HEK293 (cell line): ENCODE measurements around the gene MKRN2.
A peak's percentile ranks its signal among the peaks of the same experiment; 100 is the strongest.
"Not testable (repeated sequence)": the region's sequence is repeated elsewhere in the genome, so short reads cannot be mapped to it uniquely, and the experiment has no call there.

Source experiments
- CTCF ChIA-PET: fragments of 350-600 bp; formaldehyde crosslinking; extraction: SDS; loops from one replicate; lab custom pipeline; 2021; ENCODE audit warnings: antibody characterized with exemption; lab: Yijun Ruan, JAX
- POLR2A ChIA-PET: fragments of 300-600 bp; formaldehyde crosslinking; extraction: SDS; loops from one replicate; lab custom pipeline; 2020; ENCODE audit warnings: antibody characterized with exemption, inconsistent platforms; lab: Yijun Ruan, JAX
- H3K27ac ChIP-seq: fragments of 200-500 bp; sonication (Bioruptor generic); 2 replicates; pipeline ENCODE4 v1.5.1; 2014; ENCODE audit warnings: low read depth, low read length, control low read depth, inconsistent platforms; ENCODE audit errors: extremely low read depth
- H3K36me3 ChIP-seq, 2 experiments: fragments of 200-500 bp in 1 of 2; sonication (Bioruptor generic) in 1 of 2; 1 replicate in 1 of 2; 2 replicates in 1 of 2; pipeline ENCODE4 v1.5.1; 2014 to 2017; ENCODE audit warnings: inconsistent platforms in 2 of 2, low read length in 2 of 2; ENCODE audit not compliant: control insufficient read depth in 2 of 2, insufficient read depth in 1 of 2
- H3K4me1 ChIP-seq: fragments of 200-500 bp; sonication (Bioruptor generic); 2 replicates; pipeline ENCODE4 v1.5.1; 2014; ENCODE audit warnings: mild to moderate bottlenecking, low read length, inconsistent platforms; ENCODE audit not compliant: control insufficient read depth, insufficient read depth
- H3K4me3 ChIP-seq: 2 replicates; pipeline ENCODE4 v1.5.1; 2011; ENCODE audit warnings: low read depth, mild to moderate bottlenecking, control low read depth, low read length, moderate library complexity
- H3K9me3 ChIP-seq: fragments of 200-500 bp; sonication (Bioruptor generic); 2 replicates; pipeline ENCODE4 v1.5.1; 2014; ENCODE audit warnings: low read depth, low read length, inconsistent platforms; ENCODE audit not compliant: control insufficient read depth, insufficient read depth
- ATF2 ChIP-seq: fragments of 450-650 bp; formaldehyde crosslinking; IDR thresholded peaks from 2 replicates; pipeline ENCODE4 v1.5.1; 2016; ENCODE audit warnings: missing biosample characterization, missing genetic modification characterization, low read depth
- CTCF ChIP-seq: fragments of 450-650 bp; formaldehyde crosslinking; IDR thresholded peaks from 2 replicates; pipeline ENCODE4 v1.5.1; 2016; ENCODE audit warnings: missing biosample characterization, missing genetic modification characterization
- GLIS1 ChIP-seq: fragments of 450-650 bp; formaldehyde crosslinking; IDR thresholded peaks from 2 replicates; pipeline ENCODE4 v1.5.1; 2016; ENCODE audit warnings: missing biosample characterization, missing genetic modification characterization
- ZFHX2 ChIP-seq: fragments of 450-650 bp; formaldehyde crosslinking; conservative IDR thresholded peaks from 2 replicates; pipeline ENCODE4 v1.5.1; 2016; ENCODE audit warnings: missing biosample characterization, missing genetic modification characterization
- ZNF112 ChIP-seq: fragments of 450-650 bp; formaldehyde crosslinking; IDR thresholded peaks from 2 replicates; pipeline ENCODE4 v1.5.0; 2017; ENCODE audit warnings: missing biosample characterization, missing genetic modification characterization
- ZNF121 ChIP-seq: fragments of 450-650 bp; formaldehyde crosslinking; IDR thresholded peaks from 2 replicates; pipeline ENCODE4 v1.5.1; 2016; ENCODE audit warnings: missing biosample characterization, missing genetic modification characterization
- ZNF138 ChIP-seq: fragments of 450-650 bp; formaldehyde crosslinking; IDR thresholded peaks from 2 replicates; pipeline ENCODE4 v1.5.1; 2016; ENCODE audit warnings: missing biosample characterization, missing genetic modification characterization, borderline replicate concordance
- ZNF654 ChIP-seq: fragments of 450-650 bp; formaldehyde crosslinking; IDR thresholded peaks from 2 replicates; pipeline ENCODE4 v1.5.1; 2016; ENCODE audit warnings: low read depth, missing biosample characterization, missing genetic modification characterization
- TF ChIP-seq, protein P1 (sequence below): fragments of 450-650 bp; formaldehyde crosslinking; IDR thresholded peaks from 2 replicates; pipeline ENCODE4 v1.5.1; 2016; ENCODE audit warnings: missing biosample characterization, missing genetic modification characterization

Gene MKRN2

DNA sequence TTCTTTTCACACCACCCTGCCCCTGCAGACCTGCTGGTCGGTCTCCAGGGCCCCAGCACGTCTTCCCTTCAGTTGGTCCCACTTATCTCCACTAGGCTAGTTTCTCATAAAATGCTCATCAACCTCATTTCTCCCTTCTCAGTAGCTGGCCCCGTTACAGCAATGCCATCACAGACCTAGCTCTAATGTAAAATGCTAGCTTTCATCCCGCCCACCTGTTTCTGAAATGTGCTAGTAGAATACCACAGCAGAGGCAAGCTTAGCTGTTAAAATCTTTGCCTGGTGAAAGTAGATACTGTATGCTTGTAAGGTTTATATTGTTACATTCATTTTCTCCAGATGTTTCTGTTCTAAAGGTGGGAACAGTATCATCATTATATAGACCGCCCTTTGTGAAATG is 24.7 kb upstream of the MKRN2 start:
- H3K27ac ChIP-seq: no peak overlapping the region
- H3K4me1 ChIP-seq: no peaks in the 10 kb centered on the region
- peaks cover 6 to 55% of the 10 kb centered on the region in 2 experiments; a peak in 2 of 3 replicates for H3K36me3 ChIP-seq
- no peaks in the 10 kb centered on the region for H3K9me3 ChIP-seq
- TF ChIP-seq ZFHX2 (tag by site-specific recombination): 0 out of 2 replicates have a peak, but pooled peaks have one; percentile 11
- TF ChIP-seq ZNF112 (tag by site-specific recombination): no peak
- TF ChIP-seq, all 188 proteins: peak for 1
- H3K4me3 ChIP-seq: no peak overlapping the region
- POLR2A ChIA-PET: no interaction called here
- CTCF ChIA-PET: interaction anchor here (0.7 kb wide), 1 partner anchor 21 kb away, joined by 4 read pairs; no protein-coding TSS in a partner anchor

- POLR2A ChIA-PET: interaction anchor here (0.7 kb wide), 1 partner anchor 361 kb away, joined by 3 read pairs; no protein-coding TSS in a partner anchor
- TF ChIP-seq ZNF138 (tag by site-specific recombination): no peak
- peak; percentile 40 for TF ChIP-seq ZNF654
- TF ChIP-seq GLIS1 (tag by site-specific recombination): no peak
- TF ChIP-seq, protein P1, sequence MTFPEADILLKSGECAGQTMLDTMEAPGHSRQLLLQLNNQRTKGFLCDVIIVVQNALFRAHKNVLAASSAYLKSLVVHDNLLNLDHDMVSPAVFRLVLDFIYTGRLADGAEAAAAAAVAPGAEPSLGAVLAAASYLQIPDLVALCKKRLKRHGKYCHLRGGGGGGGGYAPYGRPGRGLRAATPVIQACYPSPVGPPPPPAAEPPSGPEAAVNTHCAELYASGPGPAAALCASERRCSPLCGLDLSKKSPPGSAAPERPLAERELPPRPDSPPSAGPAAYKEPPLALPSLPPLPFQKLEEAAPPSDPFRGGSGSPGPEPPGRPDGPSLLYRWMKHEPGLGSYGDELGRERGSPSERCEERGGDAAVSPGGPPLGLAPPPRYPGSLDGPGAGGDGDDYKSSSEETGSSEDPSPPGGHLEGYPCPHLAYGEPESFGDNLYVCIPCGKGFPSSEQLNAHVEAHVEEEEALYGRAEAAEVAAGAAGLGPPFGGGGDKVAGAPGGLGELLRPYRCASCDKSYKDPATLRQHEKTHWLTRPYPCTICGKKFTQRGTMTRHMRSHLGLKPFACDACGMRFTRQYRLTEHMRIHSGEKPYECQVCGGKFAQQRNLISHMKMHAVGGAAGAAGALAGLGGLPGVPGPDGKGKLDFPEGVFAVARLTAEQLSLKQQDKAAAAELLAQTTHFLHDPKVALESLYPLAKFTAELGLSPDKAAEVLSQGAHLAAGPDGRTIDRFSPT (tag by site-specific recombination): no peak
- TF ChIP-seq, all 188 proteins: peak for 1
- H3K36me3 ChIP-seq: peaks cover 7 to 45% of the 10 kb centered on the region in 2 experiments; a peak in 2 of 3 replicates
- no peaks in the 10 kb centered on the region for H3K4me1 ChIP-seq
- H3K9me3 ChIP-seq: no peaks in the 10 kb centered on the region
- no peak overlapping the region for H3K27ac ChIP-seq
- CTCF ChIA-PET: no interaction called here
- H3K4me3 ChIP-seq: no peak overlapping the region
Measured at GRCh38 chr3:12536423-12536822, 20.5 kb upstream of the MKRN2 start.

- H3K27ac ChIP-seq: no peak overlapping the region
- TF ChIP-seq CTCF: peak; percentile 32; the same call in 1 of the 2 replicates
- no peak for TF ChIP-seq ATF2
- TF ChIP-seq, all 188 proteins: peak for 1
- CTCF ChIA-PET: interaction anchor here (1.0 kb wide), 1 partner anchor 12 kb away, joined by 3 read pairs; no protein-coding TSS in a partner anchor
- Histone ChIP-seq H3K9me3 (no peaks in the 10 kb centered on the region), H3K4me3 (no peak overlapping the region), H3K36me3 (peaks cover 4 to 28% of the 10 kb centered on the region in 2 experiments; a peak in 2 of 3 replicates), H3K4me1 (peaks cover 10% of the 10 kb centered on the region; the same call in 1 of the 2 replicates)
- POLR2A ChIA-PET: no interaction called here
Measured at GRCh38 chr3:12541625-12542024, 15.3 kb upstream of the MKRN2 start.

DNA sequence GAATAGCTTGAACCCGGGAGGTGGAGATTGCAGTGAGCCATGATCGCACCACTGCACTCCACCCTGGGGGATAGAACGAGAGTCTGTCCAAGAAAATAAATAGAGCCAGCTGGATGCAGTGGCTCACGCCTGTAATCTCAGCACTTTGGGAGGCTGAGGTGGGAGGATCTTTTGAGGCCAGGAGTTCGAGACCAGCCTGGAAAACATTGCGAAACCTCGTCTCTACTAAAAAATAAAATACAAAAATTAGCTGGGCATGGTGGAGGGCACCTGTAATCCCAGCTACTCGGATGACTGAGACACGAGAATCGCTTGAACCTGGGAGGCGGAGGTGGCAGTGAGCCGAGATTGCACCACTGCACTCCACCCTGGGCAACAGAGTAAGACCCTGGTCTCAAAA is 13.4 kb upstream of the MKRN2 start:
- H3K9me3 ChIP-seq, POLR2A ChIA-PET, H3K4me1 ChIP-seq, H3K27ac ChIP-seq, H3K4me3 ChIP-seq, CTCF ChIA-PET: not testable (repeated sequence)
- TF ChIP-seq ZNF121 (tag by site-specific recombination): peak; percentile 14; the same call in 1 of the 2 replicates
- H3K36me3 ChIP-seq: peaks cover 4 to 25% of the 10 kb centered on the region in 2 experiments; a peak in 2 of 3 replicates
